DMS153 treated with DMSO at 0.1 percent for 48 hours (cell line): ENCODE data around the gene RPS2.
"Not testable (repeated sequence)": the region's sequence is repeated elsewhere in the genome, so short reads cannot be mapped to it uniquely, and the experiment has no call there.

Experiments used
- DNase-seq: peaks from one replicate; lab custom pipeline; 2025; ENCODE audit not compliant: unreplicated experiment; lab: John Stamatoyannopoulos, UW

Gene RPS2

GRCh38 chr16:1920727-1921171, 43.9 kb downstream of the RPS2 start:
- no peak for DNase-seq

- not testable (repeated sequence) for DNase-seq
Observed at GRCh38 chr16:1920122-1920521, 44.5 kb downstream of the RPS2 start.

GRCh38 chr16:1919327-1919998, 45.2 kb downstream of the RPS2 start:
- DNase-seq: no peak

DNA sequence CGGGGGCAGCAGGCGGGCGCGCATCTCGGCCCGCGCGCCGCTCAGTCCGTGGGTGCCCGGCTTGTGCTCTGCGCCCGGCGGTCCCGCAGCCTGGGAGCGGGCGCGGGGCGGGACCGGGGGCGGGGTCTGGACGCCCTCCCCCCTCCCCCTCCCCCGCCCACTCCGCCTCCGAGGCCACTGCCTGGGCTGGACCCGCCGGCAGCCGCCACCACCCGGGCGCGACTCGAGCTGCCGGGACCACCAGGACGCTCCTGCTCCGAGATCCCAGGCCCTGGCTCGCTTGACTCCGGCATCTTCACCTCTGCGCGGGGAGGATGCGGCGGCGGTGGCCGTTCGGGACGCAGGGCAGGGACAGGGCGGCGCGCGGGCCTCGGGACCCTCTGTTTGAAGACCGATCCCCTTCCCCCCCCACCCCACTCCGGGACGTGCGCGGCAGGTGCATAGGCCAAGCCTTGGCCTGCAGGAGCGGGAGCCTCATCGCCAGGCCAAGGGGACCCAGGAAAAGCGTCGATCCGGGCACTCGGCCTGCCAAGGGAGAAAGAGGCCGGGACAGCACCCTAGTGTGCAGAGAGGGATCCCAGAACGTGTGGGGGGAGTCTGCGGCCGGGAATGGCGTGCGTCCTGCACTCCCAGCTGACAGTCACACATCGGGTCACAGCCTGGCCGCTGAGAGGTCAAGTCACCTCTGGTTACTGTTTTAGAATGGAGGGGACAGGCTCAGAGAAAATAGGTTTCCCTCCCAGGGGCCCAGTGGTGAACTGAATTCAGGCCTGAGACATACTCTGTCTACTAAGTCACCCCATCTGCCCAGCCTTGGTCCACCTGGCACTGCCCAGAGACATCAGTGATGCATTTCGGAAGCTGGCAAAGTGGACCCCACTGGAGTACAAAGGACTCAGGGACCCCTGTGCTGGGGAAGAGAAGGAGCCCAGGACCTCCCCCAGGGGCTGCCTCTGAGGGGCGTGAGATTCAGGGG, 46.0 kb downstream of the RPS2 start, which contains the start of gene HS3ST6:
Gene HS3ST6 (minus strand): TSS at position 65 of the 976 bp plus-strand sequence. CDS start 92 bp downstream, outside the sequence.
- DNase-seq: no peak

DNA sequence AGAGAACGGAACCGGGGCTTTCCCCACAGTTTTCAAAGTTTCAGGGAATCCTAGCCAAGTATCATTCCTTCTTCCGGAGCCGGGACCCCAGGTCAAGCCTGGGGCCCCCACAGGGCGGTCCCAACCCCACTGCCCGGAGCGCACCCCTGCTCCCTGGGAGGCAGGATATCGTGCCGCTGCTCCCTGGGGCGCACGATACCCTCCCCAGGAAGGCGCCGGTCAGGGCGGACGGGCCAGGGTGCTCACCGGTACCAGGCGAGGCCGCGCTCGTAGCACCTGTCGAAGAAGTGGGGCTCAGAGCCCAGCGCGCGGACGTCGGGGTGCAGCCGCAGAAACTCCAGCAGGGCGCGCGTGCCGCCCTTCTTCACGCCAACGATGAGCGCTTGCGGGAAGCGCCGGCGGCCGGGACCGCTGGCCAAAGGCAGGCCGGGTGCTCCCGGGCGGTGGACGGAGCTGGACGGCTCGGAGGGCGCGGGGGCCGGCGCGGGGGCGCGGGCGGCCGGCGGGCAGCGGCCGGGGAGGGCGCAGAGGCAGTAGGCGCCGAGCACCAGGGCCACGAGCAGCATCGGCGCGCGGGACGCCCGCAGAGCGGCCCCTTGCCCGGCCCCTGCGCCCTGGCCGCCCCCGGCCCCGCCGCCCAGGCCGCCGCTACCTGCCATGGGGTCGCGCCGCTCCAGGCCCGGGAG, 46.8 kb downstream of the RPS2 start:
- no peak for DNase-seq

DNA sequence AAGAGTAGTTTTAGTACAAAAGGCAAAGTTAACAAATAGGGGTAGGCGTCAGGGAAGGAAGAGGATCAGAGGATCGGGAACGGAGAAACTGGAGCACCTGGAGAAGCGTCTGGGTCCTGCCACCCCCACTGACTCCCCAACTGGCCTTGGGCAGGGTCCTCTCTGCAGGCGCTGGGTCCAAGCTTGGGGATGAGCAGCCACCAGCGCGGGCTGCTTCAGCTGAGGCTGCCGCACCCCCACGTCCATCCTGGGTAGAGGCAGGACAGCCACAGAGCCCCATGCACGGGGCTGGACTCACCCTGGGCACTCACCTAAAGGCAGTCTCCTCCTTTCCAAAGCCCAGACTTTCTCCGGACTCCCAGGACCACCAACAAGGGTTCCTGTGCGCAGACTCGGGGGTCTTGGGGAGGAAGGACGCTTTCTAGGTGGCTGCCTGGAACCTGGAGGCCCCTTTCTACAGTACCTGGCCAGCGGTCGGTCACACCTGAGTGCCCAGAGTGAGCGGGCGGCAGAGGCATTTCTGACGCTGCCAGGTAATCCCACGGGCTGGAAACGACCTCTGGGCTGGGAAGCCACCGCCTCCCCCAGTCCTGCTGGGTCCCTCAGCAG, 47.5 kb downstream of the RPS2 start:
- DNase-seq: no peak

DNA sequence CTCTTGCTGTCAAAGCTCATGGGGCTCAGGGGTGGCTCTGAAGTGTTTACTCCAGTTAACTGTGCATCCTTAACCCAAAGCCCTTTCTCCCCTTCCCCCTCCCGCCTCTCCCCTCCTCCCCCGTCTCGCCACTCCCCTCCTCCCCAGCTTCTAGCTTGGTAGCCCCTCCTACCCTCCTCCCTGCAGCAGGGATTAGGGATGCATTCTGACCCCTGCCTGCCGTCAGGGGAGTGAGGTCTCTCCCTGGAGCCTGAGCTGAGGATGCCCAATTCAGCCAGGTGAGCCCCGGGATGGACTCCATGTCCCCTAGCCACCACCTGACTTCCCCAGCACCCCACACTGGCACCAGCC, 48.0 kb downstream of the RPS2 start:
- no peak for DNase-seq

DNA sequence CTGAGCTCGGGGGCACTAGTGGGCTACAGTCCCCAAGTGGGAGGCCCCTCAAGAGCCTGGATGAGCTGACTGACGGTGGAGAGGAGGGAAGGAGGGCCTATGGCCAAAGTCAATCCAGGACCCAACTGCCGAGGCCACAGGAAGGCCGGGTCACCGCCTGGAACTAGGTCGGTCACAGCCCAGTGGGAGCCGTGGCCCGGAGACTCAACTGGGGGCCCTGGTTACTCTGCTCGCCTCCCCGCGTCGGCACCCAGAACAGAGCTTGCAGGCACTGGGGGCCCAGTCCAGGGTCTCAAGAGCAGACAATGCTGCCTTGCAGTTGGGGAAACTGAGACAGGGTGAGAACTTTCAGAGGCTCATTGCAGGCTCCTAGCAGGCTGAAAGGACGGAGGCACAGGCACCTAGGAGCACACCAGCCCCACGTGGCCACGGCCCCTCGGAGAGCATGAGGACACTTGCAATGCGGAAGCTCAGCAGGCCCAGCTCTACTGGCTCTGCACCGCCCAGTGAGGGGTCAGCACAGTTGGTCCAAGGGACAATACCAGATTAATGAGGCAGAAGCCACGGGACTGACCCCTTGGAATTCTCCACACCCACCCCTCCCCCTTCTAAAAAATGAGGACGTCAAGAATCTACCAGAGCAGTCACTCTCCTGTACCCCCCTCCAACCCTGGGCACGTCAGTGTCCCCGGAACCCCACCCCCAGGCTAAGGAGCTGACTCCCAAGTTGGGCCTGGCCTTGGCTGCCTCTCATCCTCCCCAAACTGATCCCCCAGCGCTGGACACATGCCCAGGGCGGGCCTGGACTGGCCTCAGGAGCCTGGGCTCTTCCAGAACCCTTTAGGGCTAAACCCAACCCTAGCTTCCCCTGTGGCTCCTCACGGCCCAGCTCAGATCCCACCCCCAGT, 48.6 kb downstream of the RPS2 start:
- DNase-seq: no peak

- no peak for DNase-seq
Observed at GRCh38 chr16:1914988-1915387, 49.6 kb downstream of the RPS2 start.

DNA sequence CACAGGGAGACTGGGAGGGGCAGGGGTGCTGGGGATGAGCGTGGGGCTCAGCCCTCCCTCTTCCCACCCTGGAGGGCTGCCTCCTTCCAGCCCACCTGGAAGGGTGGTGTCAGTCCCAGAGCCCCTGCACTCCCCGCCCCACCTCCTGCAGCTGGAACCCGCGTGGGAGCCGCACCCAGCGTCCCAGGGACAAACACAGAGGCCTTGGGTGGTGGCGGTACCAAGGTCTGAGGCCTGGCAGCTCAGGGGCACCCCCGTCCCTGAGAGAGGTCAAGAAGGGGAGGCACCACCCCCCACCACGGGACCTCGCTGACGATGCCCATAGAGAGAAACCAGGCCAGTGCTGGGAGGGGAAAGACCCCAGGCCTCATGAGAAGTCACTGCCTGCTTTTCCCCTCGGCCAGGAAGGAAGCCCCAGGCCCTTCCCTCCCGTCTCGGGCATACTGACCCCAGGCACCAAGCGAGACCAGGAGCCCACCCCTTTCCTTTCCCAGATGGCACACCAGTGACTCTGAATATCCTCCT, 50.5 kb downstream of the RPS2 start:
- no peak for DNase-seq

- peak; percentile 87 for DNase-seq
Observed at GRCh38 chr16:1913327-1914083, 51.1 kb downstream of the RPS2 start.

- DNase-seq: no peak
Observed at GRCh38 chr16:1912215-1912543, 52.4 kb downstream of the RPS2 start.
